H9 (cell line): ENCODE data around the gene L3MBTL4. TPM values are rescaled to one million over a fixed set of nuclear protein-coding genes. Genes with fewer than 3 reads are reported as not detected.

Experiments used
- DNase-seq: peaks from one replicate; pipeline ENCODE4 v3.0.0-alpha.2; 2017
- H2AFZ ChIP-seq: one replicate; pipeline ENCODE4 v1.6.1; 2013; ENCODE audit warnings: mild to moderate bottlenecking, low read length, control low read depth, moderate library complexity
- H2AK5ac ChIP-seq: 2 replicates; pipeline ENCODE4 v1.6.1; 2013; ENCODE audit warnings: low read length, control low read depth, mixed read lengths; ENCODE audit not compliant: insufficient read length
- H2BK120ac ChIP-seq: one replicate; pipeline ENCODE4 v1.6.1; 2013; ENCODE audit warnings: low read depth, mild to moderate bottlenecking, low read length, control low read depth, inconsistent platforms; ENCODE audit not compliant: poor library complexity, severe bottlenecking
- H2BK12ac ChIP-seq: 2 replicates; pipeline ENCODE4 v1.6.1; 2013; ENCODE audit warnings: low read length, control low read depth, mixed read lengths, low read depth; ENCODE audit not compliant: insufficient read length
- H2BK15ac ChIP-seq: 2 replicates; pipeline ENCODE4 v1.6.1; 2013; ENCODE audit warnings: low read depth, low read length, control low read depth
- H2BK20ac ChIP-seq: one replicate; pipeline ENCODE4 v1.6.1; 2013; ENCODE audit warnings: low read depth, mild to moderate bottlenecking, low read length, control low read depth, inconsistent platforms; ENCODE audit not compliant: poor library complexity, severe bottlenecking
- H2BK5ac ChIP-seq: 2 replicates; pipeline ENCODE4 v1.6.1; 2013; ENCODE audit warnings: low read length, control low read depth, mixed read lengths; ENCODE audit not compliant: insufficient read length
- H3K14ac ChIP-seq: 2 replicates; pipeline ENCODE4 v1.6.1; 2013; ENCODE audit warnings: low read length, control low read depth; ENCODE audit not compliant: insufficient read depth
- H3K18ac ChIP-seq: 2 replicates; pipeline ENCODE4 v1.6.1; 2013; ENCODE audit warnings: low read depth, mild to moderate bottlenecking, mixed read lengths, low read length, control low read depth; ENCODE audit not compliant: insufficient read length
- H3K23ac ChIP-seq: 2 replicates; pipeline ENCODE4 v1.6.1; 2013; ENCODE audit warnings: low read length, control low read depth, mixed read lengths, low read depth; ENCODE audit not compliant: insufficient read length
- H3K23me2 ChIP-seq: 2 replicates; pipeline ENCODE4 v1.6.1; 2013; ENCODE audit warnings: low read depth, mild to moderate bottlenecking, mixed read lengths, low read length, control low read depth; ENCODE audit not compliant: insufficient read length, poor library complexity, severe bottlenecking
- H3K27ac ChIP-seq: 2 replicates; pipeline ENCODE4 v1.5.1; 2013; ENCODE audit warnings: low read length, control low read depth, mixed read lengths, low read depth; ENCODE audit not compliant: insufficient read length
- H3K27me3 ChIP-seq: 2 replicates; pipeline ENCODE4 v1.6.1; 2013; ENCODE audit warnings: low read length, control low read depth, inconsistent platforms; ENCODE audit not compliant: insufficient read depth
- H3K4ac ChIP-seq: 2 replicates; pipeline ENCODE4 v1.6.1; 2013; ENCODE audit warnings: low read depth, mild to moderate bottlenecking, control low read depth, inconsistent platforms, low read length, moderate library complexity
- H3K4me1 ChIP-seq: 2 replicates; pipeline ENCODE4 v1.6.1; 2013; ENCODE audit warnings: low read length, control low read depth, inconsistent platforms; ENCODE audit not compliant: insufficient read depth
- H3K4me2 ChIP-seq: 2 replicates; pipeline ENCODE4 v1.6.1; 2013; ENCODE audit warnings: low read length, control low read depth, mixed read lengths; ENCODE audit not compliant: insufficient read length, insufficient read depth
- H3K56ac ChIP-seq: 2 replicates; pipeline ENCODE4 v1.6.1; 2013; ENCODE audit warnings: low read depth, mild to moderate bottlenecking, mixed read lengths, low read length, control low read depth; ENCODE audit not compliant: insufficient read length
- H3K79me1 ChIP-seq: 2 replicates; pipeline ENCODE4 v1.6.1; 2013; ENCODE audit warnings: low read depth, mild to moderate bottlenecking, moderate library complexity, low read length, control low read depth, inconsistent platforms; ENCODE audit not compliant: insufficient read depth, poor library complexity, severe bottlenecking
- H3K79me2 ChIP-seq: 2 replicates; pipeline ENCODE4 v1.6.1; 2013; ENCODE audit warnings: low read length, control low read depth, inconsistent platforms; ENCODE audit not compliant: insufficient read depth
- H3K9ac ChIP-seq: 2 replicates; pipeline ENCODE4 v1.6.1; 2013; ENCODE audit warnings: low read length, control low read depth, mixed read lengths; ENCODE audit not compliant: insufficient read length; ENCODE audit errors: extremely low read depth
- H3K9me3 ChIP-seq: one replicate; pipeline ENCODE4 v1.6.1; 2013; ENCODE audit warnings: low read depth, low read length, inconsistent platforms; ENCODE audit not compliant: control insufficient read depth
- H3T11ph ChIP-seq: one replicate; pipeline ENCODE4 v1.6.1; 2013; ENCODE audit warnings: mild to moderate bottlenecking, low read length, control low read depth, inconsistent platforms
- H4K20me1 ChIP-seq: one replicate; pipeline ENCODE4 v1.6.1; 2013; ENCODE audit not compliant: control insufficient read depth, insufficient read length, insufficient read depth
- H4K5ac ChIP-seq: 2 replicates; pipeline ENCODE4 v1.6.1; 2013; ENCODE audit warnings: low read depth, mild to moderate bottlenecking, mixed read lengths, low read length, control low read depth; ENCODE audit not compliant: insufficient read length
- H4K8ac ChIP-seq: replicated peaks from 2 replicates; pipeline ENCODE4 v1.6.1; 2013; ENCODE audit warnings: low read length, control low read depth, mixed read lengths, low read depth; ENCODE audit not compliant: insufficient read length
- H4K91ac ChIP-seq: 2 replicates; pipeline ENCODE4 v1.6.1; 2013; ENCODE audit warnings: low read depth, mild to moderate bottlenecking, moderate library complexity, mixed read lengths, low read length, control low read depth; ENCODE audit not compliant: insufficient read length
- H3K27ac Mint-ChIP-seq, 3 experiments: 2 replicates in 2 of 3; 3 replicates in 1 of 3; pipeline ENCODE4 v1.8.0; 2020 to 2021; ENCODE audit warnings: mixed read lengths in 3 of 3, mild to moderate bottlenecking in 1 of 3, moderate library complexity in 1 of 3
- H3K27me3 Mint-ChIP-seq: 2 replicates; pipeline ENCODE4 v1.8.0; 2021; ENCODE audit warnings: low read depth, mild to moderate bottlenecking, moderate library complexity, mixed read lengths
- H3K36me3 Mint-ChIP-seq, 3 experiments: 2 replicates in 2 of 3; 3 replicates in 1 of 3; pipeline ENCODE4 v1.8.0; 2020 to 2021; ENCODE audit warnings: low read depth in 3 of 3, mixed read lengths in 3 of 3; ENCODE audit not compliant: insufficient read depth in 1 of 3
- H3K4me1 Mint-ChIP-seq, 2 experiments: 2 replicates each; pipeline ENCODE4 v1.8.0; 2020; ENCODE audit warnings: mixed read lengths in 2 of 2
- H3K4me3 Mint-ChIP-seq, 2 experiments: 2 replicates in 1 of 2; 3 replicates in 1 of 2; pipeline ENCODE4 v1.8.0; 2020 to 2021; ENCODE audit warnings: mild to moderate bottlenecking in 2 of 2, mixed read lengths in 2 of 2, moderate library complexity in 1 of 2
- H3K9me3 Mint-ChIP-seq, 2 experiments: 2 replicates in 1 of 2; 3 replicates in 1 of 2; pipeline ENCODE4 v1.8.0; 2020; ENCODE audit warnings: mild to moderate bottlenecking in 2 of 2, mixed read lengths in 2 of 2, moderate library complexity in 1 of 2
- WGBS: extraction: QIAGEN DNeasy Blood & Tissue Kit; methylation state at CpG from one replicate; pipeline ENCODE4 v1.1.7; 2013; ENCODE audit warnings: missing lambda C conversion rate, low lambda C conversion rate, mixed read lengths; ENCODE audit not compliant: insufficient read length; ENCODE audit errors: extremely low coverage; 5-methylcytosine and 5-hydroxymethylcytosine counted together
- total RNA-seq: library from RNA; stranded (reverse); gene quantifications from 2 replicates; pipeline ENCODE4 v1.2.1, GENCODE V29; 2021
- TF ChIP-seq, protein P1 (sequence below): fragments of 200-600 bp; sonication (generic); conservative IDR thresholded peaks from 3 replicates; pipeline ENCODE4 v1.8.0; 2021; ENCODE audit warnings: antibody characterized with exemption, mild to moderate bottlenecking

Gene L3MBTL4
- total RNA-seq, 1 experiment from 2014 or later: 1.9 TPM

- Histone ChIP-seq H3K14ac (no peak overlapping the region), H3K9ac (no peak overlapping the region), H2BK120ac (no peak overlapping the region), H2BK5ac (no peak overlapping the region), H3K4me1 (no peaks in the 10 kb centered on the region), H3T11ph (no peak overlapping the region), H3K27me3 (no peaks in the 10 kb centered on the region), H3K4me2 (no peak overlapping the region), H2AFZ (no peak overlapping the region), H3K79me1 (no peaks in the 10 kb centered on the region), H2BK15ac (no peak overlapping the region), H2AK5ac (no peak overlapping the region), H3K23me2 (no peaks in the 10 kb centered on the region), H3K56ac (no peak overlapping the region), H3K79me2 (no peaks in the 10 kb centered on the region), H4K8ac (no peak overlapping the region), H3K9me3 (no peaks in the 10 kb centered on the region), H2BK12ac (no peak overlapping the region), H2BK20ac (no peak overlapping the region), H3K27ac (no peak overlapping the region), H3K18ac (no peak overlapping the region), H4K91ac (no peak overlapping the region), H4K20me1 (no peaks in the 10 kb centered on the region), H3K4ac (no peak overlapping the region), H3K23ac (no peak overlapping the region), H4K5ac (no peak overlapping the region)
- peaks cover 11 to 13% of the 10 kb centered on the region in 2 experiments for H3K9me3 Mint-ChIP-seq
- no peaks in the 10 kb centered on the region for H3K27me3 Mint-ChIP-seq
- TF ChIP-seq, protein P1, sequence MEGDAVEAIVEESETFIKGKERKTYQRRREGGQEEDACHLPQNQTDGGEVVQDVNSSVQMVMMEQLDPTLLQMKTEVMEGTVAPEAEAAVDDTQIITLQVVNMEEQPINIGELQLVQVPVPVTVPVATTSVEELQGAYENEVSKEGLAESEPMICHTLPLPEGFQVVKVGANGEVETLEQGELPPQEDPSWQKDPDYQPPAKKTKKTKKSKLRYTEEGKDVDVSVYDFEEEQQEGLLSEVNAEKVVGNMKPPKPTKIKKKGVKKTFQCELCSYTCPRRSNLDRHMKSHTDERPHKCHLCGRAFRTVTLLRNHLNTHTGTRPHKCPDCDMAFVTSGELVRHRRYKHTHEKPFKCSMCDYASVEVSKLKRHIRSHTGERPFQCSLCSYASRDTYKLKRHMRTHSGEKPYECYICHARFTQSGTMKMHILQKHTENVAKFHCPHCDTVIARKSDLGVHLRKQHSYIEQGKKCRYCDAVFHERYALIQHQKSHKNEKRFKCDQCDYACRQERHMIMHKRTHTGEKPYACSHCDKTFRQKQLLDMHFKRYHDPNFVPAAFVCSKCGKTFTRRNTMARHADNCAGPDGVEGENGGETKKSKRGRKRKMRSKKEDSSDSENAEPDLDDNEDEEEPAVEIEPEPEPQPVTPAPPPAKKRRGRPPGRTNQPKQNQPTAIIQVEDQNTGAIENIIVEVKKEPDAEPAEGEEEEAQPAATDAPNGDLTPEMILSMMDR: no peak
- no peak overlapping the region for H3K4me3 Mint-ChIP-seq
- WGBS: no CpG with 5 or more reads among the region's 4 CpGs
- no peak overlapping the region for H3K27ac Mint-ChIP-seq
- peaks cover 3 to 13% (median 9%) of the 10 kb centered on the region in 3 experiments; a peak in 4 of 7 replicates for H3K36me3 Mint-ChIP-seq
- DNase-seq: no peak
- H3K4me1 Mint-ChIP-seq: no peaks in the 10 kb centered on the region
These were observed 345.2 kb downstream of the L3MBTL4 start for GRCh38 chr18:6069539-6069938.
